K562 treated with DMSO at 1 percent for 12 hours (cell line): ENCODE results near the gene CCDC185. TPM values are rescaled to one million over a fixed set of nuclear protein-coding genes. Genes with fewer than 3 reads are reported as not detected.

Source experiments
- total RNA-seq: library from RNA; unstranded; fragments of 300-600 nt; gene quantifications from 2 replicates; pipeline ENCODE4 v1.2.3, GENCODE V29; 2022; ENCODE audit not compliant: insufficient read depth

CCDC185 gene
- total RNA-seq, result not detected in 2 replicates

GRCh38 chr1:223393275-223394214 is at the start of gene CCDC185:
Gene CCDC185, plus strand, starts transcription at chr1:223393415. Its CDS starts 61 bp downstream, at chr1:223393476.

GRCh38 chr1:223363856-223364684 is 29.1 kb upstream of the CCDC185 start, which contains the start of gene SUSD4:
Gene SUSD4, minus strand, starts transcription at chr1:223364176. Its CDS starts 751 bp downstream, at chr1:223363425.

Other genes with a start within 250 kb of the CCDC185 start
- gene SUSD4, start 29.2 kb upstream of the CCDC185 start, total RNA-seq, result not detected in 2 replicates